Rectal smooth muscle tissue (tissue), 1 donor: Measurements from ENCODE around the gene GH2.
A peak's percentile ranks its signal among the peaks of the same experiment; 100 is the strongest.
"Not testable (repeated sequence)": the region's sequence is repeated elsewhere in the genome, so short reads cannot be mapped to it uniquely, and the experiment has no call there.

Source experiments
- H3K27ac ChIP-seq: one replicate; pipeline ENCODE4 v1.7.0; 2013; ENCODE audit warnings: low read depth, low read length, inconsistent platforms
- H3K27me3 ChIP-seq: one replicate; pipeline ENCODE4 v1.7.0; 2013; ENCODE audit warnings: low read length; ENCODE audit not compliant: control insufficient read depth, insufficient read depth
- H3K36me3 ChIP-seq: one replicate; pipeline ENCODE4 v1.7.0; 2013; ENCODE audit warnings: low read length; ENCODE audit not compliant: control insufficient read depth, insufficient read depth
- H3K4me1 ChIP-seq: one replicate; pipeline ENCODE4 v1.7.0; 2013; ENCODE audit warnings: low read length; ENCODE audit not compliant: control insufficient read depth, insufficient read depth
- H3K4me3 ChIP-seq: one replicate; pipeline ENCODE4 v1.7.0; 2013; ENCODE audit warnings: low read length
- H3K9ac ChIP-seq: one replicate; pipeline ENCODE4 v1.7.0; 2013; ENCODE audit warnings: low read length

GH2 gene

DNA sequence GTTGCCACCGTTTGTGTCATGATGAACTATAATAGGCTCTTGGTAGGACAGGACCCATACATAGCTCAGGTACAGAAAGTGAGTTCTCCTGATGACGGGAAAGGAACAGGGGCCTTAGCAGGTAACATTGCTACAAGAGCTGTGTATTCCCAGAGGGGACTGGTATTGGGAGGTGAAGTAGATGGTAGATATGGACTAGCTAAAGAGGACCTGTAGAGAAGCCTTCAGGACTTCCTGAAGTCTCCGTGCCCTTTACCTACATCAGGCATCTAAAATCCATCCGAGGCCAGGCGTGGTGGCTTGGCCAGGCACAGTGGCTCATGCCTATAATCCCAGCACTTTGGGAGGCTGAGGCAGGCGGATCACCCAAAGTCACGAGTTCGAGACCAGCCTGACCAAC, 26.6 kb downstream of the GH2 start:
- Histone ChIP-seq H3K27ac (no peak overlapping the region), H3K27me3 (no peaks in the 10 kb centered on the region), H3K4me3 (no peak overlapping the region), H3K36me3 (no peaks in the 10 kb centered on the region), H3K9ac (no peak overlapping the region), H3K4me1 (no peaks in the 10 kb centered on the region)

DNA sequence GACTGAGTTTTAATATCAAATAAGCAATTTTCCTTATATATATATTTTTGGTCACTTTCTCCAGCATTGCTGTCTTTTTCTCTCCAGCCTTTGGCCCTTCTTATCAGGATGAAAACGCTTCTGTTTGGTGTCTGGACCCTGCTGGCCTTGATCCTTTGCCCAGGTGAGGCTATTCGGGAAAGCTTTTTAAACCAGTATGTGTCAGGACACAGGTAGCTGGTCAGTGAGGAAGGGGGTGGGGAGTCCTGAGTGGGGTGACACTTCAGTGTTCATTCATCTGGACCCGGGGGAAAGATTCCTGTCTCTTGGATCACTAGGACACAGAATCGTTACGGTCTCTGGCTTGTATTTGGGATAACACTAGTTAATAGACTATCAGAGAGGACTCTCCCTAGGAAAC, 27.0 kb downstream of the GH2 start:
- H3K36me3 ChIP-seq: no peaks in the 10 kb centered on the region
- H3K9ac ChIP-seq: no peak overlapping the region
- no peaks in the 10 kb centered on the region for H3K27me3 ChIP-seq
- no peaks in the 10 kb centered on the region for H3K4me1 ChIP-seq
- no peak overlapping the region for H3K4me3 ChIP-seq
- H3K27ac ChIP-seq: no peak overlapping the region

DNA sequence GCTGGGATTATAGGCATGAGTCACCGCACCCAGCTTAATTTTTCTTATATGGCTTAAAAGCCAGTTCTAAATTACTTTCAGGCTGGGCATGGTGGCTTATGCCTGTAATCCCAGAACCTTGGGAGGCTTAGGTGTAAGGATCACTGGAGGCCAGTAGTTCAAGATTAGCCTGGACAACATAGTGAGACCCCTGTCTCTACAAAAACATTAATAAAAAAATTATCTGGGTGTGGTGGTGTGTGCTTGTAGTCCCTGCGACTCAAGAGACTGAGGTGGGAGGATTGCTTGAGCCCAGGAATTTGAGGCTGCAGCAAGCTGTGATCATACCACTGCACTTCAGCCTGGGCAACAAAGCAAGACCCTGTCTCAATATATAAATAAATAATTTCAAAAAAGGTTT, 28.5 kb downstream of the GH2 start:
- Histone ChIP-seq H3K36me3 (no peaks in the 10 kb centered on the region), H3K9ac (no peak overlapping the region), H3K4me3 (no peak overlapping the region), H3K27me3 (no peaks in the 10 kb centered on the region), H3K27ac (no peak overlapping the region), H3K4me1 (no peaks in the 10 kb centered on the region)

DNA sequence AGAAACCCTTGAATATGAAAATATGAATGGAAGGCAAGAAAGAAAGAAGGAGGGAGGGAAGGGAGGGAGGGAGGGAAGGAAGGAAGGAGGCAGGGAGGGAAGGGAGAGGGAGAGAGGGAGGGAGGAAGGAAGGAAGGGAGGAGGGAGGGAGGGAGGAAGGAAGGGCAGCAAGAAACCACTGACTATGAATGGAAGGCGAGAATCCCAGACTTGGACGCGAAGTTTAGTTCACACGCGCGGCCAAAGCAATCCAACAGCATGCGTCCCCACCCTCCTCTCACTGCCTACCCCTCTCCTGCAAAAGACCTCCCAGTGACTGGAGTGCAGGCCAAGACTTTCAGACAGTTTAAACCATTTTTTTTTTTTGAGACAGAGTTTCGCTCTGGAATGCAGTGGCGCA, 31.3 kb downstream of the GH2 start:
- no peak overlapping the region for H3K4me3 ChIP-seq
- H3K4me1 ChIP-seq: no peaks in the 10 kb centered on the region
- no peak overlapping the region for H3K27ac ChIP-seq
- H3K36me3 ChIP-seq: no peaks in the 10 kb centered on the region
- H3K9ac ChIP-seq: no peak overlapping the region
- no peaks in the 10 kb centered on the region for H3K27me3 ChIP-seq

DNA sequence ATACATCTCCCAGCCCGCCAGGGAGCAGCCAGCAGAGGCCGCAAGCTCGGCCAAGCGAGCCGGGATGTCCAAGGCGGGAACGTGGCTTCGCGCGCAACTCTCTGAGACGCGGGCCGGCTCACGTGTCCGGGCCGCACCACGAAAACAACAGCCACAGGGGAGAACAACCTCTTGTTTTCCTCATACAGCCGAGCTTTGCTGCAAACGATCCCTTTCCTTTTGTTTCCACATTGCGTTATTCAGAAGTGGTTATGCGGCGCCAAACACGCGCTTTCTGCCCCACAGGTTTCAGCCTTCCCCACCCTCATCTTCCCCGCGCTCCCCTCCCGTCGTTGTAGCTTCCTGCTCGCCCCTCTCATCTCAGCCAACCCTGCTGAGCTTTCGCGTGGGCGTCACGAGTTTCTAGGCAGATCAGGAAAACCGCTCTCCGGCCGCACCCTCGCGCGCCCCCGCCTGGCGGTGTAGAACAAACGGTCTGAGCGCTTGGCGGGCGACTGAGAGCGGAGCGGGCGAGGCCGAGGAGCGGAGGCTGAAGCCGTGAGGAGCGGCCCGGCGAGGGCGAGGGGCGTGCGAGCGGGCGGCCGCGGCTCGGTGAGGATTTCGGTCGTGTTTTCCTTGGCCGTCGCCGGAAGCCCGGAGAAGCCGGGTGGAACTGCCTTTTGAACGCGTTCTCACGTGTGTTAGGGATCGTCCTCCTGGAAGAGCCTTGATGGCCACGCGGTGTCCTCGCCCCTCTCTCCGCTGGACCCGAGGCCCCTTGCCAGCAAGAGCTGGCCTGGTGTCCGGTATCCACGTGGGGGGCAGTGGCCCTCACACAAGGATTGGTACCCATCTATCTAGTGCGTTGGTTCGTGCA, 32.7 kb downstream of the GH2 start:
- Histone ChIP-seq H3K27ac (peak overlapping the region; percentile 50), H3K9ac (no peak overlapping the region), H3K36me3 (no peaks in the 10 kb centered on the region), H3K4me1 (no peaks in the 10 kb centered on the region), H3K4me3 (peak overlapping the region; percentile 64), H3K27me3 (no peaks in the 10 kb centered on the region)

DNA sequence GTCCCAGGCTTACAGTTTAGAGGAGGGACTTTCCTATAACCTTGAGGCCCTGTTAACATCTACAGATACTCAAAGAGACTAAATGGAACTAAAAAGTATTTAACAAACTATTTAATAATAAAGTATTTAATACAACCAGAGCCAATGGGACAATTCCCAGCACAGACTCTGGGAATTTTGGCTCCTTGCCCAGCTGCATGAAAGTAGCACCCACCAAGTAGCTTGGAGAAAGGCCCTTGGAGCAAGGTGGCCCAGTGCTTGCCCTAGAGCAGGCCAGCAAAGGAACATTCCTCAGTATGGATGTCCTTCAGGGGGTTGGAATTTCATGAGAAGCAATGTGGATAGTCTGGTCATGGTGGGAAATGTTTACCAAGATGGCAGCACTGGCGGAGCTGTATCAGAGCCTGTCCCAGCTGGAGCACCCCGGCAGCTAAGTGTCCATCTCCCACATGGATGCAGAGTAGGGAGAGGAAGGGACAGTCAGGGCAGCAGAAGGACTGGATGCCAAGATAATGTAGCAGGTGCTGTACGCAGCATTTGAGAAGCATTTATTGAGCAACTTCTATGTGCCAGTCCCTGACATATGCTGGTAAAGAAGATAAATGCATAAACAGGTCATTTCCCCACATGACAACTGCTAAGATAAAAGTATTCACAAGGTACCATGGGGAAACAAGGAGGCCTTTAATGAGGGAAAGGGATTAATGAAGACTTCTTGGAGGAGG, 34.1 kb downstream of the GH2 start:
- no peak overlapping the region for H3K9ac ChIP-seq
- H3K4me3 ChIP-seq: no peak overlapping the region
- peak overlapping the region; percentile 44 for H3K27ac ChIP-seq
- H3K27me3 ChIP-seq: no peaks in the 10 kb centered on the region
- no peaks in the 10 kb centered on the region for H3K36me3 ChIP-seq
- no peaks in the 10 kb centered on the region for H3K4me1 ChIP-seq

DNA sequence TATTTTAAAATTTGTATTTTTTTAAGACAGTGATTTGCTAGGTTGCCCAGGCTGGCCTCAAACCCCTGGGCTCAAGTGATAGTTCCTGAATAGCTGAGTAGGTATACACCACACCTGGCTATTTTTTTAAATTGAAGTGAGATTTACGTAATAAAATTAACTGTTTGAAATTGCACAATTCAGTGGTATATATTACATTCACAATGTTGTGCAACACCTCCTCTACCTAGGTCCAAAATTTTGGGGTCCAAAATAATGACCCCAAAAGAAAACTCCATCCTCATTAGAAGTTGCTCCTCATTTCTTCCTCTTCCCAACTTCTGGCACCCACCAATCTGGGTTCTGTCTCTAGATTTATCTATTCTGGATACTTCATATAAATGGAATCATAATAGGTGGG, 36.2 kb downstream of the GH2 start:
- no peak overlapping the region for H3K27ac ChIP-seq
- H3K4me1 ChIP-seq: peaks cover 10% of the 10 kb centered on the region
- no peak overlapping the region for H3K4me3 ChIP-seq
- H3K27me3 ChIP-seq: no peaks in the 10 kb centered on the region
- no peaks in the 10 kb centered on the region for H3K36me3 ChIP-seq
- H3K9ac ChIP-seq: no peak overlapping the region

DNA sequence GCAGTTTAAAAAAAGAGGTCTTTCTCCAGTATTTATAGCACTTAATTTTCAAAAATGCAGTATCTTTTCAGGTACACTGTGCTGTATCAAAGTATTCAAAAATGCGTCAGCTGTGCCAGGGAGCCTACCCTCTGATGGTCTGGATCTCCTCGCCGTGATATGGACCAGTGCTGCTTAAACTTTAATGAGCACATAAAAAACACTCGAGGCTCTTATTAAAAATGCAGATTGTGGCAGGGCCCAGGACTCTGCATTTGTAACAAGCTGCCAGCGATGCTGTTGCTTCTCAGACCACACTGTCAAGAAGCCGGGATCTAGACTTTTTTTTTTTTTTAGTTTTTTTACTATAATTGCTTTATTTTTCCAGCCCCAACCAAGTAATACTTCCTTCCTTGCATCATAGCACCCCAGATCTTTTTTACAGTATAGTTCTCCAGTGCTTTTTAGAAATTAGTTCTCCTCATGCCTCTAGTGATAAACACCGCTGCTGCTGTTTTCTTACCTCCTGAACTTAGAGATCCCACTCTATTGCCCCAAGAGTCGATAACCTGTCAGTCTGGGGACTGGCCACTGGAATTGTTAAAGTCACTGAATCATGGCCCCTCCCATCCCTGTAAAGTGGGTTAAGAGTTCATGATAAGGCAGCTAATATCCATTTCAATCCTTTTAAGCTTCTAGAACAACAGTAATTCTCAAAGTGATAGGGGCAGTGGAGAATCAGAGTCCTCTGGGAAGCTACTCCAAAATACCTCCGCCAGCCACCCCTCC, 37.6 kb downstream of the GH2 start:
- peak overlapping the region; percentile 92 for H3K27ac ChIP-seq
- H3K36me3 ChIP-seq: no peaks in the 10 kb centered on the region
- no peak overlapping the region for H3K4me3 ChIP-seq
- no peak overlapping the region for H3K9ac ChIP-seq
- H3K27me3 ChIP-seq: no peaks in the 10 kb centered on the region
- peaks cover 20% of the 10 kb centered on the region for H3K4me1 ChIP-seq

DNA sequence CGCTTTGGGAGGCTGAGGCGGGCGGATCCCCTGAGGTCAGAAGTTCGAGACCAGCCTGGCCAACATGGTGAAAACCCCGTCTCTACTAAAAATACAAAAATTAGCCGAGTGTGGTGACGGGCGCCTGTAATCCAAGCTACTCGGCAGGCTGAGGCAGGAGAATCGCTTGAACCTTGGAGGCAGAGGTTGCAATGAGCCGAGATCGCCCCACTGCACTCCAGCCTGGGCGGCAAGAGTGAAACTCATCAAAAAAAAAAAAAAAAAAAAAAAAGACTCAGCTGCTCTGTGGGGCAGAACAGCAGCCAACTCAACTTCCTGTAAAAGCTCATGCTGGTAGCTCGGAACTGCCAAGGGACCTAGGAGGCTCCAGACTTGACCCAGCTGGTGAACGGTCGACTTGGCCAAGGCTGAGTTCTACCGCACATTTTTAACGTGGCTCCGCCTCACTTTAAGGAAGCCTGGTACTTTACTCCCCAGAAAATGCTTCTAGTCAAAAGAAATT, 38.3 kb downstream of the GH2 start:
- Histone ChIP-seq H3K4me3 (peak overlapping the region; percentile 76), H3K27ac (peak overlapping the region; percentile 92), H3K4me1 (peaks cover 21% of the 10 kb centered on the region)
- not testable (repeated sequence) for H3K9ac ChIP-seq, H3K27me3 ChIP-seq, H3K36me3 ChIP-seq

DNA sequence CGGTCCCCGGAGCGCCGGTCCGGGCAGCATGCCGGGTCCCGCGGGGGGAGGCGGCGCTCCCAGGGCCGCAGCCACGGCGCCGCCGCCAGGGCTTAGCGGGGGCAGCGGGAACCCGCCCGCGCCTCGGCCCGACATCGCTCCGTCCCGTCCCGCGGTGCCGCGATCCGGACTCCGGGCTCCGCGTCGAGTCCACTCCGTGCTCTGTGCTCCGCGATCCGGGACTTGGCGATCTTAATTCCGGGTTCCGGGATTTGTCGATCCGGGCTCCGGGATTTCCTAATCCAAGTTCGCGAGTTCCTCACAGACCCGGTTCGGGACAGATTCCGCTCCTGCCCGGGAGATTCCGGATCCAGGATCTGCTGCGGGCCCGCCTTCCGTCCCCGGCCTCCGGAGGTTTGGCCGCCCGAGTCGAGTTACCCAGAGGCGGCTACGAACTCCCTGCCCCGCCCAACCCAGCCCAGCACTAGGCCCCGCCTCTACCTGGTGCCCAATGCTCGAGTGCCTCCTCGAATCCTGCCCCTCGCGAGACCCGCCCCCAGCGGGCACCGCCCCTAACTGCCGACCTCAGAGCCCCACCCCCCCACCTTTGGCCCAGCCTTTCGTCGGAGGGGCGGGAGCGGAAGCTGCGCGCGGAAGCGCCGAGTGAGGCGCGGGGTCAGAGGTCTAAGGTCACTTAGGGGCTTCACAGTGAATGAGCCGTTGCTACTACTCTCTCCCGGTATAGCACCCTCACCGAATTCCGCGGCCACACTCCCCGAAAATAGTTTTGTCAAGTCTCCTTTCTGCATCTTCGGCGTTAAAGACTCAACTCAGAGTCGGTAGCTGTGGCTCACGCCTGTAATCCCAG, 39.0 kb downstream of the GH2 start, which contains the start of gene SMARCD2:
SMARCD2 (minus strand) TSS at position 146 of the 847 bp plus-strand sequence; CDS start at position 135, 11 bp downstream.
- Histone ChIP-seq H3K27ac (peak within 1 kb of the TSS; percentile 92), H3K27me3 (no peaks in the 10 kb centered on the region), H3K36me3 (no peaks in the 10 kb centered on the region), H3K4me3 (peak within 1 kb of the TSS; percentile 89), H3K4me1 (peaks cover 28% of the 10 kb centered on the region), H3K9ac (peak within 1 kb of the TSS; percentile 66)

DNA sequence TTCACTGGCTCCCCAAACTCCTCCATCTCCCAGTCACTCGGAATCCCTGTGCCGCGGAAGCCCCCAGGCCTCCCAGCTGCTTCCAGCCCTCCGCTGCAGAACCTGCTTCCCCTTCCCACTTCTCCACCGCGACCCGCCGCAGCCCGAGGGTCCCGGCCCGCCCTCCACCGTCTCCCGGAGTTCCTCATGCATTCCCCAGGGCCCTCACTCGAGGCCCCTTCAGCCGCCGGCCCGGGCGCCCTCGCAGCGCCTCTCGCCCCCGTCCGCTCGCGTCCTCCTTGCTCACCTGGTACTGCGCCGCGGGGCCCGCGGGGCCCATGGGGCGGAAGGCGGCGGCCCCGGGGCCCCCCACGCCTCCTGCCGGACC, 39.6 kb downstream of the GH2 start:
- peak overlapping the region; percentile 92 for H3K27ac ChIP-seq
- peaks cover 30% of the 10 kb centered on the region for H3K4me1 ChIP-seq
- H3K36me3 ChIP-seq: peaks cover 2% of the 10 kb centered on the region
- H3K4me3 ChIP-seq: peak overlapping the region; percentile 89
- no peaks in the 10 kb centered on the region for H3K27me3 ChIP-seq
- peak overlapping the region; percentile 66 for H3K9ac ChIP-seq
